ENCODE data around the gene SEC24D. TPM values are rescaled to one million over a fixed set of nuclear protein-coding genes. Genes with fewer than 3 reads are reported as not detected.
A peak's percentile ranks its signal among the peaks of the same experiment; 100 is the strongest.

The SEC24D gene
- total and polyA plus RNA-seq, 9 of the 15 experiments (the other 6 are each of a cell fraction or from before 2014, with no cell fraction given) = 7.1 to 22.5 (median 11.3) TPM

- Histone ChIP-seq H3K9ac (ENCODE audit: insufficient read depth in 1 of 2, low read depth in 2 of 2, low read length in 2 of 2) (no peak overlapping the region), H3K27ac (ENCODE audit: extremely low read depth, low read depth, low read length) (no peak overlapping the region), H3K36me3 (ENCODE audit: control insufficient read depth, insufficient read depth, low read length) (peaks cover 34% of the 10 kb centered on the region; the same call in 2 of the 3 replicates), H3K79me2 (ENCODE audit: control insufficient read depth, insufficient read depth, low read length) (no peaks in the 10 kb centered on the region), H3K4me2 (ENCODE audit: insufficient read depth, low read length) (no peak overlapping the region), H3K9me1 (ENCODE audit: control insufficient read depth, insufficient read depth, low read length) (peaks cover under 1% of the 10 kb centered on the region), H3K4me1 (replicated peaks in 1 of 2; ENCODE audit: control insufficient read depth in 2 of 2, insufficient read depth in 2 of 2, low read length in 2 of 2) (no peaks in the 10 kb centered on the region), H3K4me3 (no peak overlapping the region), H3K9me3 (replicated peaks; ENCODE audit: control insufficient read depth, insufficient read depth, low read depth, low read length) (no peaks in the 10 kb centered on the region), H4K20me1 (replicated peaks; ENCODE audit: control insufficient read depth, insufficient read depth, low read length) (0 out of 2 replicates have a peak, but pooled peaks cover 3% of the 10 kb centered on the region), H3K27me3 (ENCODE audit: control insufficient read depth in 2 of 2, insufficient read depth in 2 of 2, low read length in 2 of 2) (no peaks in the 10 kb centered on the region), H2AFZ (ENCODE audit: low read depth, low read length) (no peak overlapping the region)
- FAIRE-seq = no peak
- ChIA-PET POLR2A (interaction anchor here (1.5 kb wide), 1 partner anchor 131 kb away, joined by 3 read pairs; the partner anchor contains the start of gene METTL14), CTCF (ENCODE audit: low intra/inter-chr PET ratio) (no interaction called here)
- TF ChIP-seq RCOR1 (IDR thresholded peaks at IDR 0.05; ENCODE audit: borderline replicate concordance in 1 of 2, low read depth in 2 of 2, low read length in 2 of 2) (0 out of 4 replicates have a peak, but pooled peaks of 1 of the 2 experiments have one; percentile 9), MAFG (tag; conservative IDR thresholded peaks at IDR 0.05) (peak; percentile 70), ZNF316 (IDR thresholded peaks at IDR 0.05) (peak; percentile 87), ARNT (IDR thresholded peaks at IDR 0.05) (no peak), JUND (IDR thresholded peaks at IDR 0.05; ENCODE audit: borderline replicate concordance, low read depth, low read length) (0 out of 2 replicates have a peak, but pooled peaks have one; percentile 19), JUND (tag; IDR thresholded peaks at IDR 0.05; ENCODE audit: borderline replicate concordance, low read depth, low read length) (peak; percentile 21; the same call in 1 of the 3 replicates), MYNN (IDR thresholded peaks at IDR 0.05) (no peak), MYNN (CRISPR knock-in tag; IDR thresholded peaks at IDR 0.05) (no peak), GABPA (tag; conservative IDR thresholded peaks at IDR 0.05; ENCODE audit: low read depth) (peak; percentile 31; the same call in 1 of the 2 replicates), C11orf30 (IDR thresholded peaks at IDR 0.05; ENCODE audit: low read depth) (peak; percentile 79), ARID1B (IDR thresholded peaks at IDR 0.05) (0 out of 2 replicates have a peak, but pooled peaks have one; percentile 13), ZNF224 (CRISPR knock-in tag; IDR thresholded peaks at IDR 0.05) (no peak), ATF3 (IDR thresholded peaks at IDR 0.05) (0 out of 2 replicates have a peak, but pooled peaks have one; percentile 12), ATF3 (CRISPR knock-in tag; conservative IDR thresholded peaks at IDR 0.05) (no peak), NCOA1 (IDR thresholded peaks at IDR 0.05; ENCODE audit: low read depth) (no peak), FOSL1 (tag; conservative IDR thresholded peaks at IDR 0.05) (peak; percentile 81), MEIS2 (IDR thresholded peaks at IDR 0.05; ENCODE audit: partially characterized antibody) (peak; percentile 7), CREM (IDR thresholded peaks at IDR 0.05; ENCODE audit: low read depth) (0 out of 2 replicates have a peak, but pooled peaks have one; percentile 21)
- in situ Hi-C loops (cut with MboI) (no loop called here), intact Hi-C loops (cut with micrococcal nuclease) (no loop called here)
- 19% methylated on average over 1 of the region's 1 CpG for WGBS (ENCODE audit: insufficient coverage, low coverage, missing lambda C conversion rate)
- BruUV-seq (replicated peaks) = no TSS peak
- ATAC-seq = 0 out of 3 replicates have a peak, but pooled peaks have one; percentile 34
- DNase-seq (ENCODE audit: extremely low read depth in 1 of 4, low spot score in 3 of 4) = no peak
Observed at GRCh38 chr4:118816538-118817177, 19.3 kb downstream of the SEC24D start.
